ENCODE results near the gene DGCR2. TPM values are rescaled to one million over a fixed set of nuclear protein-coding genes. Genes with fewer than 3 reads are reported as not detected.

The DGCR2 gene
- total and polyA plus RNA-seq, 2 of the 8 experiments (the other 6 are each of a cell fraction or from before 2014, with no cell fraction given): 42.3 to 62.2 TPM

DNA sequence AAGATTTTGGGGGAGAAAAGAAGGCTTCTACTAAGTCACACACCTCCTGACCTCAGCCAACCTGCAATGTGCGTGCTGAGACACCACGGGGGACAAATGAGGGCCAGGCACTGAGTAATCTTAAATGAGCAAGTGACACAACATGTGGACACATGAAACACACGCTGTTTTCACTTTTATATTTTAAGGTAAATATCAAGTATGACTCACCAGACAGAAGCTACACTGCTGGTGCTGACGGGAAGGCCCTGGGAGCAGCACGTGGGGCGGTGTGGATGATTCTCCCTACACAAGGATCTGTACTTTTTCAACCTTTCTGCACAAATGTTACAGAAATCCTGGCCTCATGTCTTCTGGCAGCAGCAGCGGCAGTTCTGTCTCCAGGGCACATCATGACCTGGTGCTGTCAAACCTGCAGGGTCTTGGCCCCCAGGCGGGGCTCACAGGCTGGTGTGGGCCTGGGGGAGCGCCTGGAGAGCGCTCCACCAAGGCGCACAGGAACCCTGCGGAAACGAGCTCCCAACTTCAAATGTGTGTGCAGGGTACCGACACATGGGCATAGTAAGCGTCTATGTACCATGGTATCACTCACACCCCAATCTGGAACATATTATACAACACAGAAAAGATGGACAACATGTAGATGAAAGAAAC is 61.7 kb downstream of the DGCR2 start (continued):
- TF ChIP-seq TAF7 (optimal IDR thresholded peaks at IDR 0.05; ENCODE audit: borderline replicate concordance, low read depth, low read length) (no peak), SUZ12 (IDR thresholded peaks at IDR 0.05; ENCODE audit: low read length) (no peak), TEAD4 (IDR thresholded peaks at IDR 0.05; ENCODE audit: low read depth, low read length) (no peak)

Measured in H1 (cell line).